COLO668 (cell line): ENCODE data around the gene COBL.

Experiments used
- DNase-seq: peaks from one replicate; lab custom pipeline; 2025; ENCODE audit not compliant: unreplicated experiment; lab: John Stamatoyannopoulos, UW

COBL gene

DNA sequence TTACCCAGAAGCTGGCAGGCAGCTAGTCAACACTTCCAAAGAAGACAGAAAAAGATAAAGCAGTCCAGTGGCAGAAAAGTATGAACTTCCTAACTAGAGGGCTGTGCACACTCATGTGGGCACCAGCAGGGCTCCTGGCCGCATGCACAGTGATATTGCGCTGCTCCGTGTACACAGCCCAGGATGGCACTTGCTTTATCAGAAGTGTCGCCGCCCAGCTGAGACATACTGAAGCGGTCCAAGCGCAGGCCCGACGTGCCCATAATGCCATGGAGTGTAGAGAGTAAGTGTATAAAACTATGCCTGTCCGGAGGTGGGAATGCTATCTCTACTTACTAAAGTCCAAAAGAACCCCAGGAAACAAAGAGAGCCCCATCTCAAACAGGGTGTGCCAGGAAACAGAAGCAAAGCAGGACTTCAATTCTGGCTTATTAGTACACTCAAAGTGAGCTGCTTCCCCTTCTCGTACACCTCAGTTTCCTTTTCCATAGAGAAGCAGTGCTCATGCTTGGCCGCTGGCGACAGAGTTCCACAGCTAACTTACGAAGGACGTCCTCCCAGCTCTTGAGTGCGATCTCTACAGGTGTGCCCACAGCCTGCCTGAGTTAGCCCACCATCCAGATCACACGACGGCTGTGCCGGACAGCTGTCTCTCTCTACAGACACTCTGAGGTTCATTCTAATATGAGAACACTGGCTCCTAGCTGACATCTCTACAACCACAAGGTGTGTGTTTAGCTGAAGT lies 234.3 kb downstream of the COBL start:
- DNase-seq: no peak

DNA sequence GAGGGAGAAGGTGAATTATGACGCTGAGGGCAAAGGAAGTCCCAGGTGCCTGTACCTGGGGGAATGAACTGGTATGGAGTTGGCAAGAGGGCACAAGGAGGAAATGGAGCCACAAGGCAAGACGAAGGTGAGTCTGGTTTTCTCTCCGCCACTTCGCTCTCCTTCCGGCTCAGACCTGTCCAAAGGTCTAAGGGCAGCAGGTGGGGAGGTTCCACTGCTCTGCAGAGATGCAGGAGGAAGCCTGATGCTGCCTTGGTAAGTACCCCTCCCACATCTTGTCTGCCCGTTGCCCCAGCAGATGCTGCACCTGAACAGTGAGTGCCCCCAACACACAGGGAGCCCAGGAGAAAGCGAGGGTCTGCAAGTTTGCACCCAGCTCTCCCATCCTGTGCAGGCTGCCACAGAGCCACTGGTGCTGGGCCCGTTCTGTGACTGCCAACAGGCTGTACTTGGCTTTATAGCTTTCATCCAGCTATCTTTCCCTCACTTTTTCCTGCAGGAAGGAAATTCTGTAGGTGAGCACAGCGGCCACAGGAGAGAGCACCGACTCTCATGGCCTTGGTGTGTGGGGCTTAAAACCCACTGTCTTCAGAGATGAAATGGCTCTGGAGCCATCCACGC lies 235.2 kb downstream of the COBL start:
- no peak for DNase-seq

DNA sequence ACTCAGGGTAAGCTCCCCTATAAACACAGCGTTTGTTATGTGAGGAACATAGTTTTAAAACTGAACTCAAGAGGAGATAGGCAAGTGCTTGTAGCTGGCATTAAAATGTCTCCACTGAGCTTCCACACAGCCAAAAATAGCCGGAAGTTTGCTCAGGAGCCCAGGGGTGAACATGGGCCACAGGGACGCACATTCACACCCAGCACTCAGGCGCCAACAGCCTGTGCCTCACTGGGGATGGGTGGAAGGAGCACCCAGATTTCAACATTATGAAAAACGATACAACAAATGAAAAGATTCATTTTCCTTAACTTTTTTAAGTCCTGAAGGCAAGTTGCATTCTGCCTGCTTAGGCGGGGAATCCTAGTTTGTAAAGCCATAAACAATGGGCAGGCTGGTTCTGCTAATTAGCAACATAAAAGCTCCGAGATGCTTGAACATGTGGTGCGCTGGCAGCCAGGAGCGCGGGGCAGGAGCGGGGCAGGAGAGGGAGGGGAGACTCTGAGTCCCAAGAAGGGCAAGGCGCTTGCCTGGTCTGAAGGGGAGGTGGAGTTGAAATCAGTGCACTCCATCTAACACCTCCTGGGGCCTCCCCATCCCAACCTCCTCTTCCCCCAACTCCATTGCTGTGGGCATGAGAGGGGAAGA lies 235.9 kb downstream of the COBL start:
- DNase-seq: no peak

DNA sequence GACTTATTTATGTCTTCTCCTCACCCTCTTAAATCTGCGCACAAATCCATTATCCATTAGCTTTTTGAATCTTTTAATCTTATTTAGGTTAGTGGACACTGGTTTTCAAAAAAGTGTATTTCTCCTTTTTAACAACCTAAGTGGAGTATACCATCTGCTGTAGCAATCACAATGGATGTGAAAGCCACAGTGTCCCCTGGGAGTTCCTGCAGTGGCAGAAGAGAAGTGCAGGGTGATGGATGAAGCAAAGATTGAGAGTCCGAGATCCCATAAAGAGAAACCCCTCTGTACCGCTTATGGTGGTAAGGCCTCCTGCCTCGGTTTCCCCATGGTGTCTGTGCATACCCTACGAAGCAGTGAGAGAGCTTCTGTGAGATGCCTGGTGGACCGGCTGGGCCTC lies 236.4 kb downstream of the COBL start:
- no peak for DNase-seq

DNA sequence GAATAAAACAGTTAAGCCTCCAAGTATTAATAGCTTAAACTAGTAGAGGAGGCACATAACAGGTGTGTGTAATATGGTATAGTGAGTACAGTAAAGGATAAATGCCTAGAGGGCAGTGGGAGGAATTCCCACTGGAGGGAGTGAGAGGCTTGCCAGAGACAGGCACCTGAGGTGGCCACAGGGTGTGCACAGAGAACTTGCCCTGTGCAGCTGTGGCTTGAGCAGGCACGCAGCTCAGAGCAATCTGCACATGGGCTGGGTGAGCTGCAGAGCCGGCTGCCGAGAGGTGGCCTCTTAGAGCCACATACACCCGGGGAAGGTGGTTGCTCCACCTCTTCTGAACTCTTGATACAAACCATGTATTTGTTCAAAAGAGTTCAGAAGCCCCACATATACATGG lies 237.1 kb downstream of the COBL start:
- no peak for DNase-seq

DNA sequence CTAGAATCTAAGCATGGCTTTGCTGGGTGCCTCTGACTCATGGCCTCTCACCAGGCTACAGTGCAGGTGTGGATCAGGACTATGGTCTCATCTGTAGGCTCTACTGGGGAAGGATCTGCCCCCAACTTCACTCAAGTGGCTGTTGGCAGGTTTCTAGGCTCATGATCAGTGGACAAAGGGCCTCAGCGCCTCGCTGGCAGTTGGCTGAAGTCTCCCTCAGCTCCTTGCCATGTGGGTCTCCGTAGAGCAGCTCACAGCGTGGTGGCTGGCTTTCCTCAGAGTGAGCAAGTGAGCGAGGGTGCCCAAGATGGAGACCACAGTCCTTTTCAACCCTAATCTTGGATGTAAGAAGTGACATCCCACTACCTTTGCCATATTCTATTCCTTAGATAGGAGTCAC lies 238.0 kb downstream of the COBL start:
- no peak for DNase-seq

DNA sequence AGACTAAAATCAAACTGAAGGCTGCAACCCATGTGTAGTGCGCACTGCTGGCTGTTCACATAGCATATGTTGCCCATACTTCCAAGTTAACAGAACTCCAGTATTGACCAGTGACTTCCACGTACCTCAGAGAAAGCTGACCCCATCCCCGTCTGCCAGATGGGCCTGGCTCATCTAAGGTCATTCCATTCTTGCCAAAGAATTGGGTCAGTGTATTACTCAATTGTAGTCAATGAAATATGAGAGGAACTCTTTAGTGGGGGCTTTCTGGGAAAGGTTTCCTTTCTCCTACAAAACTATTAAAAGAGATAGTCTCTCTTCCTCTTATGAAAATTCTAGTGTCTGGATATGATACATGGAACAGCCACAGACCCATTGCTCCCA lies 238.6 kb downstream of the COBL start:
- DNase-seq: no peak

DNA sequence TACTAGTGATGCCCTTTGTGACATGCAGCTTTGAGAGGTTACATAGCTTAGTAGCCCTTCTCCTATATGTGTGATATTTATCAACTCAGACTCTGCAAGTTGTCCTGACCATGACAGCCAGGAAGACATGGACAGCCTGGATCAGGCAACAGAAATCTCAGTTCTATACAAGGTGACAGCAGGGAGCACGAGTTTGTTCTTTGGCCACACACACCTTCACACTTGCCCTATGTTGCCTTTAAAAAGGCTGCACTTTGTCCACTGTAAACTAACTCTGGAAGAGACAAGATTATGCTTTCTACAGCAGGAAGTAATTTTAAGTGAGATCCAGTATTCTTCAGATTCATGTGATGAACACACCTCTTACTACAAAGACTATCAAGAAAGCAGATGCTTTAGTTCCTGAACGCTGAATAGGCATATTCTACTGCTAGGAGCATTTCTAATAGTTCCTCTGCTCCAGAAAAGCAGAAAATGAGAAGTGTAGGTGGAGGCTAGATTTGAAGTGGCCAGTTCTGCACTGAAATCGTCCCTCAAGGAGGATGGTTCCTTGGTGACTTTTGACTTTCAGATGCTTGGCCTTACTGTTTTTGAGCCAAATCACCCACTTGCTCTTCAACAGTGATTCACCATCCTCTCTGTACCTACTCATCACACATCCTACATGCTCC lies 239.2 kb downstream of the COBL start:
- DNase-seq: no peak

DNA sequence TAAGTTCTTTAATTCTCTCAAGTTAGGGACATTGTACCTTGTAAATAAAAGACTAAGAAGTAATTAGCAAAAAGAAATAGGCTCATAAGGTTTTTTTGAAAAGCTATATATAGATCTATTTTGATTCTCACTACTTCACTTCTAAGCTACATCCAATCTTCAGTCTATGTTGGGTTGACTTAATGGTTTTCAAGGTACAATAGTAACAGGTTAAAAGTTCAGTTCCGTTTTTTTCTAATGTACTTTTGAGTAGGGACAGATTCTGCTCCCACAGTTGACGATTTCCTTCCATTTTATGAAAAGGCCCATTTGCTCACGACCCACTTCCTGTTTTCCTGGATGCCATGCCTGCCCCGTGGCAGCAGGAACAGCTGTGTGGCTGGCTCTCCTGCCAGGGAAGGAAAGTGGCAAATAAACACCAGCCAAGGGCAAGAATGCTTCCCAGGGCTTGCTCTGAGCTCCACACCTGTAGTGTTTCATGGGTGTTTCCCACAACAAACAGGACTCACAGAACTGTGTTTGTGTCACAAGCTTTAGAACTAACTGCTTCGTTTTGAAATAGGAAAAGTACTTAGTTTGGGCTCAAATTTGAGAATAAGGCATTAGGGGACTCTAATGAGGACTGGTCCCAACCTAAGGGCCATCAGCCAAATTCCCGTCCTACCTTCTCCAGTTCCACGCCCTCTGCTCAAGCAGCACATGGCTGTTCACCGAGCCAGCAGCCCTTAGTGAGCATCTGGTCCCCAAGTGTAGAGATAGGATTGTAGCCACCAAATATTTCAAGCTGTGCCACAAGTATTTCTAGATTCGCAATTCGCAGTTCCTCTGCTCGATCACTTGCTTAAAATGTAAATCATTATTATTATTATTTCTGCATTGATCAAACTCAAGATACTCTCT lies 240.7 kb downstream of the COBL start:
- DNase-seq: no peak

DNA sequence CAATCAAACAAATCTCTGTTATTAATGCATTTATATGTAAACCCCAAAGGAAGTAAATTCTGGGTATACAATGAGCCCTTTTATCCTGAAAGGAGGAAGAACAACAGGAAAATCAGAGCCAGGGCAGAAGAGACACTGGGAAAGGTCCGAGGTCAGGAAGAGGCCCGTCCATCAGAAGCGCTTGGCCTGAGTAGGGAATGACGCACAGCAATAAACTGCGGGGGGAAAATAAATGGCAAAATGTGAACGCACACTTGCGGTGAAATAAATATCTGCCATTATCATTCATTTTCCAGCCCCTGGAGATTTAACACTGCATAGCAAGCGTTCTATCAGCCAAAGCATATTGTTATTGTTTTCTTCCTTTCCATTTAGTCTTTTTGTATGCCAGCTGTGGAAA lies 243.4 kb downstream of the COBL start:
- DNase-seq: no peak

DNA sequence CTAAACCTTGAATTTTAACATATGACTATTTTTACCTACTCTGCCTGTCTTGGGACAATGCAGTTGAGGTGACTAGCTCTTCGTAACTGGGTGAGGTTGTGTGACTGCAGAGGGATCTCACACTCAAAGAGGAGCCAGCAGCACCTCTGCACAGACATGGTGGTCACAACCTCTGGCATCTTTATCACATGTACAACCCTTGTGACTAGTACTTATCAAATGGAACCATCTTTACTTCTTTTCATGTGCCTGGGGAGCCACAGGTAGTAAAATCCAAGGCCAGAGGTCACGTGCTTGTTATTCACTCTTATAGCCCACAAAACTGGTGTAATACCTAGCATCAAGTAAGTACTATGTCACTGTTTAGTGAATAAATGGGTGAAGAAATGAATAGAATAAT lies 244.3 kb downstream of the COBL start:
- DNase-seq: no peak

DNA sequence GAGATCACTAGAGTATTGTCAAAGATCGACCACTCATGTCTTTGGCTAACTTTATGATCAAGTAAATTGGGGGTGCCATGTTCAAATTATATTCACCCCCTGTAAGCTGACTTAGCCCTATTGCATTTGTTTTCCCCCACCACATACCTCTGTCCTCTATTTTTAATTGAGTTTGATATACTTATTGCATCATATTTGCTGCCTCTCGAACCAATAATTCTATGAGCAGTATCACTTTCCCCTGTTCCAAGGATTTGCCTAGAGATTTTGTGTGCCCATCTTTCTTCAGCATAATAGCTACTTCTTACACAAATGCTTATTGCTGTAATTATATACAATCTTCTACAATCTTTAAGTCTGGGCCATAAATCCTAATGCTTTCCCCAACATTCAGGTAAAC lies 245.2 kb downstream of the COBL start:
- DNase-seq: no peak

DNA sequence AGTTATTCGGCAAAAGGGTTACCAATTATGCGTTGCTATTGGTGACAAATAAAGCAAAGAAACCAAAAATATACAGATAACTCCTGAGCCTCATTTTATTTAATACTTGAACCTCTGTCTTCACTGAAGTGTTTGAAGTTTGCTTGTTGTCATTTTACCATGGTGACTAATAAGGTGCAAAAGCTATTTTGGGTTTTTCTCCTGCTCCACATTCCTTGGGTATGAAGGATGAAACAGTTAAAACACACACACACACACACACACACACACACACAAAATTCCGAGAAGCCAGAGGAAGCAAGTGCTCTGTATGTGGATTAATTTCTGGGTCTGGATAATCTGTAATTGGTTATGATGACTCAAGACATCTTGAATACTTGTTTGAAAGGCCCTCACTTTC lies 246.5 kb downstream of the COBL start:
- DNase-seq: no peak

DNA sequence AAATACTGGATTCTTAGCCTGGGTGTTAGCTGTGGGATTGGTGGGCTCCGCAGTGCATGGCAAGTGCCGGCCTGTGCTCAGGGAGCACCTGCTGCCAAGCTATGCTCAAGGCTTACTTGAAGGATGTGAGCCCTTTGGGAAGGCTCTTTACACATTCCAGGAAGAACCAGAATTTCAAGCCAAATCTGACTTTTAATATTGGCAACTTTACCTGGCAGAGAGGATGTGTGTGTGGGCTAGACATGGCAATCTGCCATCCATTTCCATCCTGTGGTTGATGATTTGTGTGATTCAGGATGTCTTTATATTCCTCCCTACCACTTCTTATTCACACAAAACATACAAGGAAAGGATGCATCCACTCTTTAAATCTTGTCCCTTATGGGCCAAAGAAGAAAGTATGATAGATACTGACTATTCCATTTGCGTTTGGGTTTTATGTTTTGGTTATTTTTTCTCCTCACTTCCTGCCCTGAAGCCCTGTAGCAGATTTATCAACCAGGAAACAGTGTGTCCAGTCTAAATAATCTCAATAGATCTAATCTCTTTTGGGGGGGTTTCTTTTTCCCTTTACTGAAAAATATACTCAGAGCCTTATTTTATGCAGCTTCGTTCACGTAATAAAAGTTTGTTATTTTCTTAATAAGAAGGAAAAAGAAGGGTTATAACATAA lies 247.1 kb downstream of the COBL start:
- DNase-seq: no peak

DNA sequence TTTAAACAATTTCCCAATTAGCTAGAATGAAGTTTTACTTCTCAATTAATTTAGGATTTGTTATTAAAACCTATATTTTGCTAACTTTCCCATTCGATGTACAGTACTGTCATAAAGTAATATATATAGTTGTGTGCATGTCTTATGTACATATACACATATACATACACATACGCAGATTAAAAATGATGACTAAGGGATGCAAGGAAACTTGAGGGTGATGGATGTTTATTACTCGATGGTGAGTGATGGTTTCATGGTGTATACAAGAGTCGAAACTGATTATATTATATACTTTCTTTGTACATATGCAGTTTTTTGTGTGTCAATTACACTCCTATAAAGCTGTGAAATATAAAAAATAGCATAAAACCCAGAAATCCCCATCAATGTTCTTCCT lies 248.2 kb downstream of the COBL start:
- no peak for DNase-seq

DNA sequence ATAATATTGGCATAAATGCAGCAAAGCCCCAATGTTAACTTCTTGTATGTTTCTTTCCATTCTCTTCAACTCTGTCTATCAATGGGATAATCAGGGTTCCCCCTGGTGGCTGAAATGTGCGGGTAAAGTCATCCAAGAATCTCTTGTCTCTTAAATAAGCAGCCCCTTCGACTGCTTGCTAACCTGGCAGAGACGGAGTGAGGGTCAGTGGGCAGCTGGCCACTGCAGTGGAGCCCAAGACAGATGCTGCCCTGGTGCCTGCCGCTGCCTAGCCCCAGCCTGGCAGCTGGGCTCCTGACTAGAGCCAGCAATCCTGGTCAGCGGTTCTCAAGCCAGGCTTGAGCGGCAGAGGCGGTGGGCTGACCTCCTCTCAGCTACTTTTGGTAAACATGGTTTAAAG lies 248.9 kb downstream of the COBL start:
- peak; percentile 63 for DNase-seq

DNA sequence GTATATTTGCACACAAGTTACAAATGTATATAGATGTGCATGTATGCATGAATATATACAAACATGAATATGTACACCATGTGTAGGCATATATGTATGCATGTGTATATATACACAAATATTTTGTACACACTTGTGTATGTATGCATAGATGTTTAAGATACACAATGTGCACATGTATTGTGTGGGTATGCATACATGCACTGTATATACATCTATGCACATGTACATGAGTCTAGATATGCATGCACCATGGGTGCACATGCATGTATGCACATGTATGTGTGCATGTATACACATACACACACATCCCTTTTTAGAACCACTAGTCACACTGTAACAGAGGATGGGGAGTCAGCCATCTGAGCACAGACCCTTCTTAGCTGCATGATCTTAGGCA lies 249.4 kb downstream of the COBL start:
- DNase-seq: no peak

DNA sequence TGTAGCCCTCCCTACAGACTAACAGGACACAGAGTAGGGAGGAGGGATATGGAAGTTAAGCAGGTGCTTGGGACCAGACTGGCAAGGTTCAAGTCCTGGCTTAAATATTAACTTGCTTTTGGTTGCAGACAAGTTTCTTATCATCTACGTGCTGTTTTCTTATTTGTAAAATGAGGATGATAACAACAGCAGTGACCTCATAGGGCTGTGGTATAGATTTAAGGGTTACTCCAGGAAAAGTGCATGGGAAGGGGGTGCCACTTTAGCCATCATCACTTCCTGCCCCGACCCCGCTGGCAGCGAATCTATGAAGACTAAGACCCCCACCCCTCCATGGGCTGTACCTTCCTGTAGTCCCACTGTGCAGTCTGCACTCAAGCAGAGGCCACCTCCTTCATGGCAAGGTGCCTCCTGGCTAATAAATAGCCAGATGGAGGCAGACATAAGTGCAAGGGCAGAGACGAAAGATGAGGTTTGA lies 250.2 kb downstream of the COBL start:
- no peak for DNase-seq

DNA sequence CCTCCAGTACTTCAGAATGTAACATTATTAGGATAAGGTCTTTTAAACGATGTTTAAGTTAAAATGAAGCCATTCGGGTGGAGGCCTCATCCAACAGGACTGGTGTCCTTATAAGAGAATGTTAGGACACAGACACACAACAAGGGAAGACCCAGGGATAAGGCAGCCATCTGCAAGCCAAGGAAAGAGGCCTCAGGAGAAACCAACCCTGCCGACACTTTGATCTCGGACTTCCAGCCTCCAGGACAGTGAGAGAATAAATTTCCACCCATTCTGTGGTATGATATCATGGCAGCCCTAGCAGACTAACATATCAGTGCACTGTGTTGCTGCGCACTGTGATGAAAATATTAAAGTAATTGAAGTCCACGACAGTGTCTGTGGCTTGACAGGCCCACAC lies 250.8 kb downstream of the COBL start:
- DNase-seq: no peak

DNA sequence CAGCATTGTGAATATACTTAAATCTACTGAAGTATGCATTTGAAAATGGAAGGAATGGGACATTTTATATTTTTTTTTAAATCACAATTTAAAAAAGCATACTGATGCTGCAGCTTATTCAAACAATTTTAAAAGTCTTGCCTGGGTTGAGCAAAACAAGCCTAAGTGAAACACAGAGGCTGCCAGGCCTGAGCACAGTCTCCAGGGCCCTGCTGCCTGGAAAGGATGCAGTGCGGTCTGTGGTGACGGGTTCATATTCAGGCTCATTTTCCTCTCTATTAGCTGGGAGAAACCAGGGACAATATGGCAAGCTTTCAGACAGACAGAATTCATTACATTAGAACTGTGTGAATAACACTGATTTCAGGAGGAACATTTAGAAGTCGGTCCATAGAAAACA lies 251.9 kb downstream of the COBL start:
- no peak for DNase-seq
